CD14-positive monocyte (primary cell): Measurements from ENCODE around the gene TBXT. TPM values are rescaled to one million over a fixed set of nuclear protein-coding genes. Genes with fewer than 3 reads are reported as not detected.

ENCODE experiments used
- DNase-seq, 3 donors: peaks; one replicate each; pipeline ENCODE4 v3.0.0-alpha.2; 2011 to 2022
- H2AFZ ChIP-seq: 2 replicates; pipeline ENCODE4 v1.6.0; 2012; ENCODE audit warnings: mild to moderate bottlenecking, low read depth, low read length, inconsistent platforms; ENCODE audit not compliant: insufficient read depth, poor library complexity, severe bottlenecking
- H3K27ac ChIP-seq, 2 donors: 1 replicate in 1 of 2; 2 replicates in 1 of 2; pipeline ENCODE4 v1.5.1; 2012 to 2013; ENCODE audit warnings: low read length in 2 of 2, control low read depth in 1 of 2, inconsistent platforms in 1 of 2, low read depth in 1 of 2, mild to moderate bottlenecking in 1 of 2
- H3K27me3 ChIP-seq, 2 donors: one replicate each; pipeline versions ENCODE4 v1.6.0 to v1.6.1; 2011 to 2013; ENCODE audit warnings: low read length in 2 of 2; ENCODE audit not compliant: control insufficient read depth in 2 of 2, insufficient read depth in 2 of 2
- H3K36me3 ChIP-seq, 2 donors: replicated peaks in 1 of 2; 1 replicate in 1 of 2; 2 replicates in 1 of 2; pipeline versions ENCODE4 v1.5.1 to v1.6.1; 2012 to 2013; ENCODE audit warnings: low read length in 2 of 2, control low read depth in 1 of 2, inconsistent platforms in 1 of 2, mild to moderate bottlenecking in 1 of 2; ENCODE audit not compliant: insufficient read depth in 2 of 2, control insufficient read depth in 1 of 2
- H3K4me1 ChIP-seq, 2 donors: 1 replicate in 1 of 2; 2 replicates in 1 of 2; pipeline versions ENCODE4 v1.5.1 to v1.6.1; 2012 to 2013; ENCODE audit warnings: low read length in 2 of 2, control low read depth in 1 of 2, inconsistent platforms in 1 of 2, mild to moderate bottlenecking in 1 of 2, moderate library complexity in 1 of 2; ENCODE audit not compliant: insufficient read depth in 2 of 2, control insufficient read depth in 1 of 2
- H3K4me2 ChIP-seq: replicated peaks from 2 replicates; pipeline ENCODE3; 2012; ENCODE audit warnings: low read length, moderate library complexity, mild to moderate bottlenecking; ENCODE audit not compliant: poor library complexity, severe bottlenecking; ENCODE audit errors: extremely low read depth
- H3K4me3 ChIP-seq, 3 experiments: fragments of 200-600 bp in 1 of 3; sonication (generic) in 1 of 3; replicated peaks in 1 of 3; 1 replicate in 2 of 3; 2 replicates in 1 of 3; pipeline ENCODE4 v1.5.1; 2011 to 2013; ENCODE audit warnings: low read length in 3 of 3, mild to moderate bottlenecking in 3 of 3, control low read depth in 2 of 3, low read depth in 2 of 3, inconsistent platforms in 1 of 3, moderate library complexity in 1 of 3
- H3K79me2 ChIP-seq: 2 replicates; pipeline ENCODE4 v1.6.0; 2012; ENCODE audit warnings: mild to moderate bottlenecking, control low read depth, inconsistent platforms, low read length, moderate library complexity; ENCODE audit not compliant: insufficient read depth
- H3K9ac ChIP-seq: 2 replicates; pipeline ENCODE4 v1.6.0; 2017; ENCODE audit warnings: low read length, mild to moderate bottlenecking; ENCODE audit not compliant: insufficient read depth, poor library complexity, severe bottlenecking
- H3K9me3 ChIP-seq, 2 donors: replicated peaks in 1 of 2; 1 replicate in 1 of 2; 2 replicates in 1 of 2; pipeline versions ENCODE4 v1.5.1 to v1.6.1; 2012 to 2013; ENCODE audit warnings: low read length in 2 of 2, control low read depth in 1 of 2; ENCODE audit not compliant: control insufficient read depth in 1 of 2, insufficient read depth in 1 of 2
- H4K20me1 ChIP-seq: 2 replicates; pipeline ENCODE4 v1.6.0; 2012; ENCODE audit warnings: mild to moderate bottlenecking, low read length, control low read depth, moderate library complexity; ENCODE audit not compliant: insufficient read depth
- H3K27ac Mint-ChIP-seq, 7 donors: one replicate each; pipeline ENCODE4 v1.8.0; 2020; ENCODE audit warnings: mild to moderate bottlenecking in 7 of 7, mixed read lengths in 7 of 7, moderate library complexity in 6 of 7, inconsistent platforms in 2 of 7
- H3K27me3 Mint-ChIP-seq, 3 donors: one replicate each; pipeline ENCODE4 v1.8.0; 2021 to 2022; ENCODE audit warnings: low read depth in 3 of 3, mild to moderate bottlenecking in 3 of 3, mixed read lengths in 3 of 3, moderate library complexity in 3 of 3, inconsistent platforms in 1 of 3
- H3K36me3 Mint-ChIP-seq, 2 donors: one replicate each; pipeline ENCODE4 v1.8.0; 2020; ENCODE audit warnings: mixed read lengths in 2 of 2, inconsistent platforms in 1 of 2, mild to moderate bottlenecking in 1 of 2
- H3K4me1 Mint-ChIP-seq: one replicate; pipeline ENCODE4 v1.8.0; 2020; ENCODE audit warnings: mild to moderate bottlenecking, mixed read lengths
- H3K4me3 Mint-ChIP-seq, 2 donors: one replicate each; pipeline ENCODE4 v1.8.0; 2020; ENCODE audit warnings: mild to moderate bottlenecking in 2 of 2, mixed read lengths in 2 of 2, moderate library complexity in 1 of 2
- H3K9me3 Mint-ChIP-seq, 7 donors: one replicate each; pipeline ENCODE4 v1.8.0; 2020 to 2022; ENCODE audit warnings: mixed read lengths in 7 of 7, mild to moderate bottlenecking in 6 of 7, moderate library complexity in 6 of 7, inconsistent platforms in 2 of 7
- whole genome bisulfite sequencing: methylation state at CpG from one replicate; pipeline ENCODE4 v1.1.5; 2013; ENCODE audit warnings: missing lambda C conversion rate; ENCODE audit not compliant: insufficient coverage; 5-methylcytosine and 5-hydroxymethylcytosine counted together
- intact Hi-C, 2 donors: fragments of 100-400 bp; cut with micrococcal nuclease; formaldehyde crosslinking; loops; one replicate each; pipeline versions ENCODE4 v1.15.0 to v1.15.1; 2023
- polyA minus RNA-seq: library from RNA; depleted of rRNA, polyadenylated mRNA; stranded (reverse); fragments of >200 nt; gene quantifications from 2 replicates; pipeline ENCODE4 v1.2.3, GENCODE V29; 2012
- polyA plus RNA-seq, 3 donors: library from polyadenylated mRNA; depleted of rRNA in 1 of 3; unstranded in 2 of 3; stranded (reverse) in 1 of 3; fragments of 300-500 nt in 2 of 3; fragments of >200 nt in 1 of 3; fragmentation: Illumina TruSeq in 2 of 3; gene quantifications; 1 replicate in 2 of 3; 2 replicates in 1 of 3; pipeline ENCODE4 v1.2.3, GENCODE V29; 2012 to 2021
- total RNA-seq, 12 experiments: library from RNA in 1 of 12; stranded (reverse) in 1 of 12; fragments of 120-200 nt in 1 of 12; gene quantifications; one replicate each; pipeline ENCODE4 v1.2.4 and lab custom pipeline; 2013 to 2026; ENCODE audit warnings: mixed read lengths in 6 of 12, inconsistent platforms in 1 of 12
- TF ChIP-seq, protein P1 (sequence below): fragments of 200-600 bp; IDR thresholded peaks from one replicate; pipeline ENCODE4 v1.8.0; 2022; ENCODE audit warnings: antibody characterized with exemption, mild to moderate bottlenecking

TBXT gene, protein sequence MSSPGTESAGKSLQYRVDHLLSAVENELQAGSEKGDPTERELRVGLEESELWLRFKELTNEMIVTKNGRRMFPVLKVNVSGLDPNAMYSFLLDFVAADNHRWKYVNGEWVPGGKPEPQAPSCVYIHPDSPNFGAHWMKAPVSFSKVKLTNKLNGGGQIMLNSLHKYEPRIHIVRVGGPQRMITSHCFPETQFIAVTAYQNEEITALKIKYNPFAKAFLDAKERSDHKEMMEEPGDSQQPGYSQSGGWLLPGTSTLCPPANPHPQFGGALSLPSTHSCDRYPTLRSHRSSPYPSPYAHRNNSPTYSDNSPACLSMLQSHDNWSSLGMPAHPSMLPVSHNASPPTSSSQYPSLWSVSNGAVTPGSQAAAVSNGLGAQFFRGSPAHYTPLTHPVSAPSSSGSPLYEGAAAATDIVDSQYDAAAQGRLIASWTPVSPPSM
- not detected for total RNA-seq (2013)
- polyA plus RNA-seq = not detected
- polyA minus RNA-seq = not detected in 2 replicates
- total RNA-seq (lab: John Stamatoyannopoulos, UW) = 0 to 0.48 (median 0) reads per million in 11 experiments

DNA sequence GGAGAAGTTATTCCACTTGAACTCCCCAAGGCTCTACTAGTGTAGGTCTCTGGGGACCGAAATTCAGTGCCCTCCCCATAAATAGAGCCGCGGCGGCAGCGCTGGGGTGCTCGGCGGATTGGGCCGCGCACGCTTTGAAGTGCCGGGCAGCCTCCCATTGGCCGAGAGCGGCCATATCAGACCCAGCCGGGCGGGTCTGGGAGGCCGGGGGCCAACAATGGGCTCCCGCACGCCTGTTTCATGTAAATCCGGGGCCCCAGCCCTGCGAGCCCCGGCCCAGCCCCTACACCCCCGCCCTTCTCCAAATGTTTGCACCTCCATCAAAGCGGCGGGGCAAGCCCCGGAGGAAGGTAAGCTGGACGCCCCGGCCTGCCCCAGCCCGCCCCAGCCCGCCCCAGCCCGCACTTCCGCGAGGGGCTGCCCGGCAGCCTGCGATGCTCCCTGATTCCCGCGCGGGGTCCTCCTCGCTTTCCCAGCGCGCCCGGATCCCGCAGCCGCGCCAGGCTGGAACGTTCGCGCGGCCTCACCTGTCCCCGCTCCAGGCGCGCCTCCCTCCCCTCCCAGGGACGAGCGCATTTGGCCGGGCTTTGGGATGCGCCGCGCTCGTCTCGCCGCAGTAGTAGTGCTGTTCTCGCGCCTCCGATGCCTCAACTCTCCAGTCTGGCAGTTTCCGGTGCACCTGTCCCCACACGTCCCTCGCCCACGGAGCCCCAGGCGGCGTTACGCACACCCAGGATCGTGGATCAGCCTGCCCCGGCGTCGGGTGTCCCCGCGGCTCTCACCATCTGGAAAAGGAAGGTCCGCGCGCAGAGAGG lies at the start of gene TBXT:
TBXT (minus strand) TSS at position 51 of the 815 bp plus-strand sequence. CDS start 260 bp downstream, outside the sequence.
- Histone ChIP-seq H4K20me1 (no peaks in the 10 kb centered on the region), H2AFZ (peak within 1 kb of the TSS; percentile 21), H3K4me3 (peak within 1 kb of the TSS in 1 of 3 experiments; percentile 17), H3K36me3 (no peaks in the 10 kb centered on the region), H3K9me3 (peaks cover 0 to 31% of the 10 kb centered on the region in 2 donors), H3K9ac (no peak within 1 kb of the TSS), H3K79me2 (no peaks in the 10 kb centered on the region), H3K4me2 (peak within 1 kb of the TSS; percentile 31), H3K27ac (no peak within 1 kb of the TSS), H3K27me3 (peaks cover 82 to 95% of the 10 kb centered on the region in 2 donors), H3K4me1 (peaks cover 0 to 4% of the 10 kb centered on the region in 2 donors)
- WGBS = under 1% methylated on average over 79 of the region's 79 CpGs
- intact Hi-C loops = no loop called here
- H3K4me3 Mint-ChIP-seq = peak within 1 kb of the TSS; percentile 58 to 90
- peaks cover 0 to 2% of the 10 kb centered on the region in 2 donors for H3K36me3 Mint-ChIP-seq
- no peak for DNase-seq
- TF ChIP-seq, protein P1, sequence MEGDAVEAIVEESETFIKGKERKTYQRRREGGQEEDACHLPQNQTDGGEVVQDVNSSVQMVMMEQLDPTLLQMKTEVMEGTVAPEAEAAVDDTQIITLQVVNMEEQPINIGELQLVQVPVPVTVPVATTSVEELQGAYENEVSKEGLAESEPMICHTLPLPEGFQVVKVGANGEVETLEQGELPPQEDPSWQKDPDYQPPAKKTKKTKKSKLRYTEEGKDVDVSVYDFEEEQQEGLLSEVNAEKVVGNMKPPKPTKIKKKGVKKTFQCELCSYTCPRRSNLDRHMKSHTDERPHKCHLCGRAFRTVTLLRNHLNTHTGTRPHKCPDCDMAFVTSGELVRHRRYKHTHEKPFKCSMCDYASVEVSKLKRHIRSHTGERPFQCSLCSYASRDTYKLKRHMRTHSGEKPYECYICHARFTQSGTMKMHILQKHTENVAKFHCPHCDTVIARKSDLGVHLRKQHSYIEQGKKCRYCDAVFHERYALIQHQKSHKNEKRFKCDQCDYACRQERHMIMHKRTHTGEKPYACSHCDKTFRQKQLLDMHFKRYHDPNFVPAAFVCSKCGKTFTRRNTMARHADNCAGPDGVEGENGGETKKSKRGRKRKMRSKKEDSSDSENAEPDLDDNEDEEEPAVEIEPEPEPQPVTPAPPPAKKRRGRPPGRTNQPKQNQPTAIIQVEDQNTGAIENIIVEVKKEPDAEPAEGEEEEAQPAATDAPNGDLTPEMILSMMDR = no peak
- peaks cover 14% of the 10 kb centered on the region for H3K4me1 Mint-ChIP-seq
- peaks cover 69 to 81% (median 75%) of the 10 kb centered on the region in 3 donors for H3K27me3 Mint-ChIP-seq
- no peak within 1 kb of the TSS for H3K27ac Mint-ChIP-seq
- H3K9me3 Mint-ChIP-seq = peaks cover 0 to 11% (median 3%) of the 10 kb centered on the region in 7 donors

DNA sequence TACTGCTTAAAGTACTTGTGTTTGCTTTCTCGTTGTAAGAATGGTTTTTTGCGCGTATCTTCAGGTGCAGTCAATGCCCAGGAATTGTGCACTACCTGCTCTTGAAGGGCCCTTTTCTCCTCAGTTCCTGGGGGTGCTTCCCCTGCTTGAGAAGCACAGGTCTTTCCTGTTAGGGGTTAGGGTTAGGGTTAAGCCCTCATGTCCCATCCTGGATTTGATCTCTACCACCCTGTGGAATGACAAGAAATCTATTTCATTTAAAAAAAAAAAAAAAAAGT lies 39.6 kb upstream of the TBXT start:
- no peak overlapping the region for H2AFZ ChIP-seq
- peaks cover 15% of the 10 kb centered on the region for H3K4me1 Mint-ChIP-seq
- no peaks in the 10 kb centered on the region for H3K27me3 ChIP-seq
- no peak overlapping the region for H3K4me3 Mint-ChIP-seq
- DNase-seq = no peak
- TF ChIP-seq, protein P1 = no peak
- no peaks in the 10 kb centered on the region for H4K20me1 ChIP-seq
- H3K9ac ChIP-seq = no peak overlapping the region
- intact Hi-C loops = no loop called here
- peaks cover 0 to 4% (median 1%) of the 10 kb centered on the region in 7 donors for H3K9me3 Mint-ChIP-seq
- no peak overlapping the region for H3K27ac ChIP-seq
- H3K36me3 ChIP-seq = no peaks in the 10 kb centered on the region
- no peak overlapping the region for H3K4me2 ChIP-seq
- H3K4me3 ChIP-seq = no peak overlapping the region
- peaks cover 11 to 15% of the 10 kb centered on the region in 2 donors for H3K4me1 ChIP-seq
- WGBS = no CpG with 5 or more reads among the region's 3 CpGs
- H3K79me2 ChIP-seq = no peaks in the 10 kb centered on the region
- H3K27me3 Mint-ChIP-seq = peaks cover 7 to 9% (median 7%) of the 10 kb centered on the region in 3 donors
- H3K9me3 ChIP-seq = no peaks in the 10 kb centered on the region
- H3K36me3 Mint-ChIP-seq = no peaks in the 10 kb centered on the region
- peak overlapping the region in 1 of 7 donors; percentile 72 for H3K27ac Mint-ChIP-seq
